Adrenal gland (tissue), 12 donors: Measurements from ENCODE around the gene CNPPD1. TPM values are rescaled to one million over a fixed set of nuclear protein-coding genes. Genes with fewer than 3 reads are reported as not detected.

Source experiments
- DNase-seq, 7 donors: peaks; one replicate each; pipeline ENCODE4 v3.0.0-alpha.2; 2019 to 2020
- H3K27ac ChIP-seq, 5 donors: fragments of 200-600 bp; sonication (generic) in 4 of 5; 1 replicate in 3 of 5; 2 replicates in 2 of 5; pipeline versions ENCODE4 v1.5.1 to v1.8.0; 2016 to 2020; ENCODE audit warnings: mild to moderate bottlenecking in 1 of 5
- H3K27me3 ChIP-seq: fragments of 200-600 bp; 2 replicates; pipeline ENCODE4 v1.8.0; 2021
- H3K36me3 ChIP-seq, 2 donors: fragments of 200-600 bp; replicated peaks in 1 of 2; 1 replicate in 1 of 2; 2 replicates in 1 of 2; pipeline versions ENCODE4 v1.5.1 to v1.8.0; 2018 to 2022
- H3K4me1 ChIP-seq, 2 donors: fragments of 200-600 bp; replicated peaks in 1 of 2; 1 replicate in 1 of 2; 2 replicates in 1 of 2; pipeline versions ENCODE4 v1.5.1 to v1.8.0; 2018 to 2021
- H3K4me3 ChIP-seq, 4 donors: fragments of 200-600 bp; sonication (generic) in 3 of 4; one replicate each; pipeline ENCODE4 v1.5.1; 2016 to 2018
- H3K9me3 ChIP-seq, 3 donors: fragments of 200-600 bp; sonication (generic) in 1 of 3; replicated peaks in 1 of 3; 1 replicate in 2 of 3; 2 replicates in 1 of 3; pipeline versions ENCODE4 v1.5.1 to v1.8.0; 2016 to 2021
- POLR2A ChIP-seq, 2 donors: fragments of 450-650 bp; IDR thresholded peaks; one replicate each; pipeline ENCODE4 v1.6.1; 2017; ENCODE audit warnings: antibody characterized with exemption in 2 of 2, mild to moderate bottlenecking in 2 of 2, moderate library complexity in 1 of 2
- WGBS, 4 donors: extraction: QIAGEN DNeasy Blood & Tissue Kit in 2 of 4; methylation state at CpG; one replicate each; pipeline versions ENCODE4 v1.1.5 to v1.1.7; 2013 to 2017; 5-methylcytosine and 5-hydroxymethylcytosine counted together
- intact Hi-C, 2 donors: fragments of 100-400 bp; cut with DNase I; formaldehyde crosslinking; loops; one replicate each; pipeline versions ENCODE4 v1.14.1 to v1.15.0; 2022 to 2023
- polyA plus RNA-seq, 3 donors: library from polyadenylated mRNA; stranded (reverse); fragments of 200-250 nt in 2 of 3; fragments of 350-450 nt in 1 of 3; fragmentation: Illumina TruSeq in 1 of 3; extraction: RNeasy Lipid Tissue Mini Kit (QIAGEN cat#74804) in 1 of 3; gene quantifications; one replicate each; pipeline ENCODE4 v1.2.3, GENCODE V29; 2013 to 2014
- total RNA-seq, 9 donors: library from RNA; depleted of rRNA in 4 of 9; stranded (reverse); fragments of >200 nt in 4 of 9; fragments of 120-200 nt in 1 of 9; fragmentation: NEBNext Ultra II Directional in 1 of 9; extraction: Animal tissue kit (Norgen Biotek cat#: 25700) in 1 of 9; gene quantifications; one replicate each; pipeline versions ENCODE4 v1.1.0 to v1.2.4, GENCODE V29; 2013 to 2023
- TF ChIP-seq, protein P1 (sequence below), 6 experiments: fragments of 450-650 bp in 4 of 6; fragments of 200-600 bp in 2 of 6; sonication (generic) in 1 of 6; IDR thresholded peaks; 1 replicate in 5 of 6; 2 replicates in 1 of 6; pipeline versions ENCODE4 v1.5.1 to v1.8.0; 2016 to 2021; ENCODE audit warnings: antibody characterized with exemption in 6 of 6, mild to moderate bottlenecking in 2 of 6, moderate library complexity in 1 of 6
- donor health status: healthy with polysubstance abuse.
- donor health status: Bipolar disorder and iron deficiency.
- donor health status: DM: yes; HTN: yes; CAD: no.
- donor health status: DM: no; HTN: no; CAD: no.
- donor health status: DM: no; HTN: no; CAD: no.
- donor health status: DM: yes; HTN: yes; CAD: no.

The CNPPD1 gene
- total and polyA plus RNA-seq, 12 donors: 32.6 to 137 (median 98.9) TPM

- Histone ChIP-seq H3K27ac (peak overlapping the region in 3 of 5 donors; percentile 73 to 93 (median 91)), H3K9me3 (no peaks in the 10 kb centered on the region), H3K36me3 (no peaks in the 10 kb centered on the region), H3K4me3 (no peak overlapping the region), H3K4me1 (peaks cover 15 to 38% of the 10 kb centered on the region in 2 donors), H3K27me3 (no peaks in the 10 kb centered on the region)
- intact Hi-C loops: no loop called here
- TF ChIP-seq, protein P1, sequence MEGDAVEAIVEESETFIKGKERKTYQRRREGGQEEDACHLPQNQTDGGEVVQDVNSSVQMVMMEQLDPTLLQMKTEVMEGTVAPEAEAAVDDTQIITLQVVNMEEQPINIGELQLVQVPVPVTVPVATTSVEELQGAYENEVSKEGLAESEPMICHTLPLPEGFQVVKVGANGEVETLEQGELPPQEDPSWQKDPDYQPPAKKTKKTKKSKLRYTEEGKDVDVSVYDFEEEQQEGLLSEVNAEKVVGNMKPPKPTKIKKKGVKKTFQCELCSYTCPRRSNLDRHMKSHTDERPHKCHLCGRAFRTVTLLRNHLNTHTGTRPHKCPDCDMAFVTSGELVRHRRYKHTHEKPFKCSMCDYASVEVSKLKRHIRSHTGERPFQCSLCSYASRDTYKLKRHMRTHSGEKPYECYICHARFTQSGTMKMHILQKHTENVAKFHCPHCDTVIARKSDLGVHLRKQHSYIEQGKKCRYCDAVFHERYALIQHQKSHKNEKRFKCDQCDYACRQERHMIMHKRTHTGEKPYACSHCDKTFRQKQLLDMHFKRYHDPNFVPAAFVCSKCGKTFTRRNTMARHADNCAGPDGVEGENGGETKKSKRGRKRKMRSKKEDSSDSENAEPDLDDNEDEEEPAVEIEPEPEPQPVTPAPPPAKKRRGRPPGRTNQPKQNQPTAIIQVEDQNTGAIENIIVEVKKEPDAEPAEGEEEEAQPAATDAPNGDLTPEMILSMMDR (IDR thresholded peaks at IDR 0.05): no peak
- TF ChIP-seq POLR2A (IDR thresholded peaks at IDR 0.05): no peak
- 61 to 75% (median 66%) methylated on average over 2 of the region's 2 CpGs for WGBS, 4 donors
- DNase-seq: no peak
These were observed 49.6 kb downstream of the CNPPD1 start for GRCh38 chr2:219127037-219127635.

- Histone ChIP-seq H3K27me3 (no peaks in the 10 kb centered on the region), H3K27ac (peak overlapping the region in 3 of 5 donors; percentile 73 to 93 (median 91)), H3K36me3 (no peaks in the 10 kb centered on the region), H3K9me3 (no peaks in the 10 kb centered on the region), H3K4me1 (peaks cover 15 to 38% of the 10 kb centered on the region in 2 donors), H3K4me3 (no peak overlapping the region)
- DNase-seq: no peak
- no peak for TF ChIP-seq POLR2A (IDR thresholded peaks at IDR 0.05)
- TF ChIP-seq, protein P1 (IDR thresholded peaks at IDR 0.05): no peak
- 82 to 89% (median 86%) methylated on average over 3 of the region's 3 CpGs for WGBS, 4 donors
- intact Hi-C loops: no loop called here
These were observed 50.2 kb downstream of the CNPPD1 start for GRCh38 chr2:219126555-219126954.

GRCh38 chr2:219125886-219126270 is 50.8 kb downstream of the CNPPD1 start:
- intact Hi-C loops: no loop called here
- H3K4me1 ChIP-seq: peaks cover 15 to 38% of the 10 kb centered on the region in 2 donors
- H3K36me3 ChIP-seq: no peaks in the 10 kb centered on the region
- WGBS, 4 donors: 37 to 59% (median 57%) methylated on average over 1 of the region's 1 CpG
- no peak for DNase-seq
- TF ChIP-seq POLR2A (IDR thresholded peaks at IDR 0.05): no peak
- TF ChIP-seq, protein P1 (IDR thresholded peaks at IDR 0.05): no peak
- peak overlapping the region; percentile 73 to 93 (median 81) for H3K27ac ChIP-seq
- no peaks in the 10 kb centered on the region for H3K27me3 ChIP-seq
- H3K9me3 ChIP-seq: no peaks in the 10 kb centered on the region
- no peak overlapping the region for H3K4me3 ChIP-seq

DNA sequence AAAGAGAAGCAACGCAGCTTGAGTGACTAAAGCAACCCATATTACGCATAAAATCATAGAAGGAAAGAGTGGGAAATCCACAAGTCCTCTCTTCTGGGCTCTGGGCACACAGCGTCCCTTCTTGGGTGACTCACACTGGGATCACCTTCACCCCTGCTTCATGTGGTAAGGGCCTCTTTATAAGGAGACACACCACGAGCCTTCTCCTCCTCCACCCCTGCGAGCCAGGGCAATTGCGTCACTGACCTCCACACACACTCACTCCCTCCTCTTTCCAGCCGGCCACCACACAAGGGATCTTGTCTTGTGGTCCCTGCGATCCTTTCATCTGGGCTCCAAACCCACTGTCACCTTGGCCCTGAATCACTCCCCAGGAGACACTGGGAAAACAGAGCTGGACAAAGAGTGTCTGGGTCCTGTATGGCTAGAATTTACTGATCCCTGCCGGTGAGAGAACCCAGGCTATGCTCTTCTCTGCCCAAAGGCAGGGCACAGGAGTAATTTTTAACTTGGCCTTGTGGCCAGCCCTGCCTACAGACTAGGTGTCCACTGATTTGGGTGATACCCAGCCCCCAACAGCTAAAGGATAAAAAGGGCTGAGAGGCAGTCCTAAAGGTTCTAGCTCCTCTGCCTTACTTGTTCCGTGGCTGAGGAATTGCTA is 51.4 kb downstream of the CNPPD1 start:
- 44 to 62% (median 52%) methylated on average over 10 of the region's 10 CpGs for WGBS, 4 donors
- Histone ChIP-seq H3K27me3 (no peaks in the 10 kb centered on the region), H3K4me3 (no peak overlapping the region), H3K36me3 (no peaks in the 10 kb centered on the region), H3K27ac (peak overlapping the region; percentile 73 to 93 (median 81)), H3K4me1 (peaks cover 15 to 38% of the 10 kb centered on the region in 2 donors), H3K9me3 (no peaks in the 10 kb centered on the region)
- DNase-seq: peak; percentile 87 to 95 (median 94)
- intact Hi-C loops: no loop called here
- peak in 1 of 2 donors; percentile 65 for TF ChIP-seq POLR2A (IDR thresholded peaks at IDR 0.05)
- TF ChIP-seq, protein P1 (IDR thresholded peaks at IDR 0.05): no peak
